ENCODE data around the gene PUDP. TPM values are rescaled to one million over a fixed set of nuclear protein-coding genes. Genes with fewer than 3 reads are reported as not detected.
A peak's percentile ranks its signal among the peaks of the same experiment; 100 is the strongest.
"Not testable (repeated sequence)": the region's sequence is repeated elsewhere in the genome, so short reads cannot be mapped to it uniquely, and the experiment has no call there.

Gene PUDP
- total RNA-seq, 1 donor from 2014 or later: 6.1 TPM

- Histone ChIP-seq H3K36me3 (ENCODE audit: control insufficient read depth, insufficient read depth, low read length) (no peaks in the 10 kb centered on the region), H3K27me3 (ENCODE audit: control insufficient read depth, insufficient read depth, low read length) (no peaks in the 10 kb centered on the region), H3K4me3 (ENCODE audit: low read depth, low read length) (no peak overlapping the region)
- no peak for FAIRE-seq
- no peak for DNase-seq (ENCODE audit: low read depth)
- no peak for TF ChIP-seq CTCF (IDR thresholded peaks at IDR 0.05; ENCODE audit: insufficient read depth, low read length, severe bottlenecking)
Observed at GRCh38 chrX:7019555-7019954, 128.4 kb downstream of the PUDP start.

GRCh38 chrX:7012262-7012834 is 135.6 kb downstream of the PUDP start:
- DNase-seq (ENCODE audit: low read depth) (peak; percentile 33), FAIRE-seq (peak; percentile 88)
- not testable (repeated sequence) for H3K4me3 ChIP-seq (ENCODE audit: low read depth, low read length)

GRCh38 chrX:7010897-7011296 is 137.1 kb downstream of the PUDP start:
- not testable (repeated sequence) for H3K4me3 ChIP-seq (ENCODE audit: low read depth, low read length); H3K27me3 ChIP-seq (ENCODE audit: control insufficient read depth, insufficient read depth, low read length); DNase-seq (ENCODE audit: low read depth); H3K36me3 ChIP-seq (ENCODE audit: control insufficient read depth, insufficient read depth, low read length)
- peak; percentile 80 for FAIRE-seq

More at GRCh38 chrX:7012262-7012834, 135.6 kb downstream of the PUDP start:
- not testable (repeated sequence) for H3K27me3 ChIP-seq (ENCODE audit: control insufficient read depth, insufficient read depth, low read length); H3K36me3 ChIP-seq (ENCODE audit: control insufficient read depth, insufficient read depth, low read length)

GRCh38 chrX:7007328-7007727 is 140.6 kb downstream of the PUDP start:
- not testable (repeated sequence) for FAIRE-seq; H3K4me3 ChIP-seq (ENCODE audit: low read depth, low read length); H3K27me3 ChIP-seq (ENCODE audit: control insufficient read depth, insufficient read depth, low read length); DNase-seq (ENCODE audit: low read depth); H3K36me3 ChIP-seq (ENCODE audit: control insufficient read depth, insufficient read depth, low read length)

Other genes with a start within 250 kb of the PUDP start
- 0.26 and 0.77 TPM in 2 replicates for gene STS, start 441 bp downstream of the PUDP start, total RNA-seq